ENCODE data around the gene PLEKHH1.
"Not testable (repeated sequence)": the region's sequence is repeated elsewhere in the genome, so short reads cannot be mapped to it uniquely, and the experiment has no call there.

Gene PLEKHH1

DNA sequence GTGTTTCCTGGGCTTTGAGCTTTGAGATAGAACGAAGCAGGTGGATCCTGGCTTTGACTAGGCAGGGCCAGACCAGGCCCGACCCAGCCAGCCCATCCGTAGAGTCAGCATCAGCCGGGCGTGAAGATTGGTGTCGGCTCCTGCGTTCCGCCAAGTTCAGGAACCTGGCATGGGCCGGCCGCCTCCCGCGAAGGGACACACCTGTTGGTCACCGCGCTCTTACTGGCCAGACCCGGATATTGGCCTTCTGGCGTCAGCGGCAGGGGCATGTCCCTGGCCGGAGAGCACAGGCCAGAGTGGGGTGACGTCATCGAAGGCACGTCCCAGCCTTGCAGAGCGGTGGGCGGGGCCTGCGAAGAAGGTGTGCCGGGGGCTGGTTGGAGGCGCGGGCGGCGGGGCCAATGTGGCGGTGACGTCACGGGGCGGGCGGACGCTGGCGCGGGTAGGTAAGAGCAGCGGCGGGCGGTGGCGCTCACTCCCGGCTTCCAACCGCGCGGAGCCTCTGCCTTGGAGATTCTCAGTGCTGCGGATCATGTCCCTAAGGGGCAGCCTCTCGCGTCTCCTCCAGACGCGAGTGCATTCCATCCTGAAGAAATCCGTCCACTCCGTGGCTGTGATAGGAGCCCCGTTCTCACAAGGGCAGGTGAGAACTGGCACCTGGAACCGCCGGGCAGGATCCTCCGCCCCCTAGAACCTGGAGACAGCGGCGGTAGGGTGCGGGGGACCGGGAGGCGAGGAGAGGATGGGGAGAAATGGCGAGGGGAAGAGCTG lies 86.5 kb downstream of the PLEKHH1 start, which contains the start of gene ARG2:
TSS of gene ARG2 (plus strand) at position 475 of the 771 bp plus-strand sequence. CDS start at position 533, 58 bp downstream.
- in situ Hi-C loops (cut with HindIII; ENCODE audit: low sequenced_read_pairs), result loop anchor here (25.0 kb wide), 1 partner anchor 182 kb away; no protein-coding TSS in a partner anchor

DNA sequence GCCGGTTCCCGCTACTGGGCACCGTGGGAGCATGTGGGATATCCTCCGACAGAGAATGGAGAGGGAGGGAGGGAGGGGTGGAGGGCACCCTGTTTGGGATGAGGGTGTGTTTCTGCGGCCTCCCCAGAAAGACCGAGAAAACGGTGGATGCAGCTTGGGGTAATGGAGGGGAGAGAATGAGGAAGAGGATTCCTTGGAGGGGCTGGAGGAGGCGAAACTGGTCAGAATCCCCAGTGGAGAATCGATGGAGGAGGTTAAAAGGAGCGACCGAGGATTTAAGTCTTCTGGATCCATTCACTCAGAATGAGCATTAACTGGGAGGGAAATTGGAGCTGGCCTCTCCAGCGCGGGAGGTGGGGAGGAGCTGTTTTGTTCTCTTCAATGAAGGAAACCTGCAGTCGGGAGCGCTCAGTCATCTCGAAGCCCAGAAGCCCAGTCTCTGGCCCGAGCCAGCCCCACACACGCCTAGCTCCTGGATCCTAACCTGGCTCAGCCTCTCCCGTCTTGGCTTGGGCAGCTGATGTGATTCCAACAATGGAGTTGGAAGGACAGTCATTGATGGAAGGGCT lies 87.2 kb downstream of the PLEKHH1 start:
- in situ Hi-C loops (cut with HindIII; ENCODE audit: low sequenced_read_pairs), result loop anchor here (25.0 kb wide), 1 partner anchor 183 kb away; no protein-coding TSS in a partner anchor

DNA sequence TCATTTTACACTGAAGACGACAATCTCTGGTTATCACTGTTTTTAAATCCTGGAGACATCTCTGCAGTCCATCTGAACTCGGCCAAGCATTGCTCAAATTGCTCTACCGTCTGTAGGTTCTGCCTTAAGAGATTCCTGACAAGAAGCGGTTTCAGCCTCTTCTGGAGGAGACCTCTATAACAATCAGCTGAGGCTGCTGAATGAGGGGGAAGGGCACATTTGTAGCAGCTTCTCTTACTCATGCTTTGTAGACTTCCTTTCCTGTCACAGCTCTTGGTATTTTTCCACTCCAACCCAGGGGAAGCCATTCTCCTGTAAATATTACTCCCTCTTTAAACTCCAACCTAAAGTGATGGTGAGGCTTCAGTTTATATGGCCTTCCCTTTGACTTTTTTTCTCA lies 89.6 kb downstream of the PLEKHH1 start:
- in situ Hi-C loops (cut with HindIII; ENCODE audit: low sequenced_read_pairs), result loop anchor here (25.0 kb wide), 1 partner anchor 185 kb away; no protein-coding TSS in a partner anchor

DNA sequence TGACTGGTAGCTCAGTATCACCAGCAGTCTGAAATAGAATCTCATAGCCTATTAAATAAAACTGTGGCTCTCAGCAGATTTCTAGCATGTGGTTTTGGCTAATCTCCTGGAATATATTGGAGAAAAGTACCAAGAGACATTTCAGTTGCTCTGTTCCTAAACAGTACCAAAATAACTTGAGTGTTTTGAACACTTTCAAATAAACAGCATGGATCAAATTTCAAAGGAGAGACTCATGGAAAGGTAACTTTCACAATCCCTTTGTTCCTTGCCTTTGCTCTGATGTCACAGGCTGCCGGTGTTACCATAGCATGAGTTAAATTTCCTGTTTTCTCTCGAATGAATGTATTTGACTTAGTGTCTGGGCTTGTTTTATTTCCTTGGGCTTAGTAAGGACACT lies 90.0 kb downstream of the PLEKHH1 start:
- in situ Hi-C loops (cut with HindIII; ENCODE audit: low sequenced_read_pairs), result loop anchor here (25.0 kb wide), 1 partner anchor 186 kb away; no protein-coding TSS in a partner anchor

DNA sequence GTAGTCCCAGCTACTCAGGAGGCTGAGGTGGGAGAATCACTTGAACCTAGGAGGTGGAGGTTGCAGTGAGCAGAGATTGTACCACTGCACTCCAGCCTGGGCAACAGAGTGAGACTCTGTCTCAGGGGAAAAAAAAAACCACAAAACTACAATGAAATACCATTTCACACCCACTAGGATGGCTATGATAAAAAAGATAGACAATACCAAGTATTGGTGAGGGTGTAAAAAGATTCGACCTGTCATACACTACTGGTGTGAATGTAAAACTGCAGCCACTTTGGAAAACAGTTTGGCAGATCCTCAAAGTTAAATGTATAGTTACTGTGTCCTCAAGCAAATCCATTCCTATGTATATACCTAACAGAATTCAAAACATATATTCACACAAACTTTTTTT lies 93.0 kb downstream of the PLEKHH1 start:
- in situ Hi-C loops (cut with HindIII; ENCODE audit: low sequenced_read_pairs), result not testable (repeated sequence)

DNA sequence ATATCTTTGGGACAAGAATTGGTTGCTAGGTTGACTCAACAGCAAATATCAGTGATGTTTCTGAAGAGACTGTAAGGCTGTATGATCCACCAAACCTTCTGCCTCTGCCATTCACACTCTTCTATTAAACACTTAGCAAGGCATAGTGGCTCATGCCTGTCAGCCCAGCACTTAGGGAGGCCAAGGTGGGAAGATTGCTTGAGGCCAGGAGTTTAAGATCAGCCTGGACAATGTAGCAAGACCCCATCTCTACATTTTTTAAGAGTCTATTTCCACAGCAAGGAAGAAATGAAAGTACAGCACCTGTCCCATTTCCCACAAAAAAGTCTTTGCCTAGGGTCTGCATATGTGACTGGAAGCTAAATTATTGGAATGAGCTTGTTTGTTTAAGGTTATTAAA lies 94.4 kb downstream of the PLEKHH1 start:
- in situ Hi-C loops (cut with HindIII; ENCODE audit: low sequenced_read_pairs), result no loop called here

DNA sequence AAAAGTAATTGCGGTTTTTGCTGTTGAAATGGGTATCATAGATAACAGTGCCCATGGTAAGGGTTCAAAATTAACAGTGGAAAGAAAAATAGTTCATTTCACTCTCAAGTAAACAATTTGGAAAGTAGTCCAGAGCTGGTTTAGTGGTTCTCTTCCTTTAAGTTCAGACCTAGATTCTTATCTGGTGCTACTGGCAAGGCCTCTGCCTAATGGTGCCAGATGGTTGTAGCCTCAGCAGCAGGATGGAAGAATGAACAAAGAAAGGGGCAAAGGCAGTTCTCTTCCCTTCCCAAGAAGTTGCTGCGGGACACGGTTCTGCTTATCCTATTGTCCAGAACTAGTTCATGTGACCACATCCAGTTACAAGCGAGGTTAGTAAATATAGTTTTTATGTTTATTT lies 97.1 kb downstream of the PLEKHH1 start:
- in situ Hi-C loops (cut with HindIII; ENCODE audit: low sequenced_read_pairs), result no loop called here

DNA sequence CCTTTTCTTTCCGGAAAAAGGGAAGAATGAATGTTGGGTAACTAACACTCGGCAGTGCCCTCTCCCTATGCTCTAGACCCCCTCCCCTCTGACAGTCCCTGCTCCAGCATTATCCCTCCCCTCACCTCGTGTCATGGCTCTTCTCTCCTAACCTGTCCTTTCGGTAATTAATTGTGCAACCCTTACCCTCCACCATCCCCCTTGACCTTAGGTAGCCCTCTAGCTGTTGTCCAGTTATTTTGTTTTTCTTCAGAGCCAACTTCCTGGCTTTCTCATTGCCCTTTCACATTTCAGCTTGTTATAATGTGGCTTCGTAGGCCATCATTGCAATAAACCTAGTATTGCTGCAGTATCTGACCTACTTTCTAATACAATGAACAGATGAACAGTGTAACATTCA lies 97.8 kb downstream of the PLEKHH1 start:
- in situ Hi-C loops (cut with HindIII; ENCODE audit: low sequenced_read_pairs), result no loop called here

DNA sequence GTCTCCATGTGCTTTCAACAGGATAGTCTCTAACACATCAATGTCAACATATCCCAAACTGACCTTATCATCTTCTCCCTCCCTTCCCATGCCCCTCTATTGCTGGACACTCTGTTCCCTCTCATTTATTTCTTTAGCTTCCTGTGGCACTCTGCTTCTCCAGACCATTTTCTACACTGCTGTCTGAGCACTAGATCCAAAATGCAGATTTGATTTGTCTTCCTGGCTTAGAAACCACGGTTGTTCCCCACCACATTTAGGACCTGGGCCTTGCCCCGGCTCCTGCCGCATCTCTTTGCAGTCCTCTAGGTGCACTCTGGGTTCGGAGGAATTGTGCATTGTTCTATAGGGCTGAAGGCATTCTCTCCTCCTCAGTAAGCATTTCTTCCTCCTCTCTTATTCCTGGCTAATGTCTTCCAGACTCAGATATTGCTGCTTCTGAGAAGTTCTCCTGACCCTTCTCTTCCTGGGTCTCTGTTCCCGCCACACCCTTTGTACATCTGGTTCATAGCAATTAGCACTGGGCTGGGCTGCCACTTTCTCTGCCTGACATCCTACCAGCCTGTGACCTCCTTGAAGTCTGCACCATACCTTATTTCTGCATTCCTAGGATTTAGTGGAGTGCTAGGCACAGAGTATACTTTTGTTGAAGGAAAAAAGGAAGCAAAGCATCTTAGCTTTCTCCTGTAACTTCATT lies 100.5 kb downstream of the PLEKHH1 start:
- in situ Hi-C loops (cut with HindIII; ENCODE audit: low sequenced_read_pairs), result no loop called here

DNA sequence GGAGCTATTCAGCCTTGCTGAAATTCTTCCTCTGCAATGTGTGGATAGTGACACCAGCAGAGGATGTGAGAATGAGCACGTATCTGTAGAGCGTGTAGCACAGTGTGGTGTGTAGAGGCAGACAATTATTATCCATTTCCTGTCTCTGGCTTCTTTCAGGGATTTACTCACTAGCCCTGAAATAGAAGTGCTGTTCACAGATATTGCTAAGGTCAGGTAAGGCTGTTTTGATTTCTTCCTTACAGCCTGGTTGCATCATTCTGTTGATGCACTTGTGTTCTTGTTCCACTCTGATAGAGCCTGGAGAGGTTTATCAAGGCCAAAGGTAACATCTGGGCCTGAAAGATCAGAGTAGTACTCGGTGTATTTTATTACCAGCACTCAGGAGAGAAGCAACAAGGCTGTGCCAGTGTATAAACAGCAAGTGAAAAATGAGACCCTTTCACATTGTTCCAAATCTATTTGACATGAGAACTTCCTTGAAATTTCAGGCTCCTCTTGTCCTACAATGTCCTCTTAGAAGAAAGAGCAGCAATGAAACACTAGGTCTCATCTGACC lies 103.3 kb downstream of the PLEKHH1 start:
- in situ Hi-C loops (cut with HindIII; ENCODE audit: low sequenced_read_pairs), result no loop called here

DNA sequence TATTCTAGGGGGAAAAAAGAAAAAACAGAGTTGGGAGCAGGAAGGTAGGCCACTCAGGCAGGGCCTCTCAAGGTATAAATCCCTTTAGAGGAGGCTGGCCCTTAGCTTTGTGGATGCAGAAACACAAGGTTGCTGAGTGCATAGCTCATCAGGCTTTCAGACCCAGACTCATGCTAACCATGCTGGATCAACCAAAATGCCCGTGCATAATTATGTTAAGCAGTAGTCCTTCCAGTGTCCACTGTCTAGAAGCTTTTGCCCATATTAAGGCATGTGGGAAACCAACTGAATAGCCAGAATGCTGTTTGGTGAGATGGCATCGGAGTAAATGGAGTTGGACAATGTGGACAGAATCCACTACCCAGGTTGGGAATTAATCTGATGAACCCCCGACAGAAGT lies 105.6 kb downstream of the PLEKHH1 start:
- in situ Hi-C loops (cut with HindIII; ENCODE audit: low sequenced_read_pairs), result no loop called here
